Erythroblast (primary cell): Measurements from ENCODE around the gene TGIF1.

ENCODE experiments used
- GATA1 ChIP-seq: IDR thresholded peaks from 2 replicates; pipeline ENCODE4 v1.6.1; 2011; ENCODE audit warnings: low read depth, mild to moderate bottlenecking, control low read depth, low read length, moderate library complexity
- POLR2A ChIP-seq: IDR thresholded peaks from 2 replicates; pipeline ENCODE4 v1.6.1; 2011; ENCODE audit warnings: mild to moderate bottlenecking, low read length

GRCh38 chr18:3450012-3450798, at the start of gene TGIF1:
- peak; percentile 88 for TF ChIP-seq POLR2A
- TF ChIP-seq GATA1, result no peak
